HG03175 (cell line): Measurements from ENCODE around the gene NOMO2.
"Not testable (repeated sequence)": the region's sequence is repeated elsewhere in the genome, so short reads cannot be mapped to it uniquely, and the experiment has no call there.

Source experiments
- ATAC-seq: cut with Tn5 transposase; IDR thresholded peaks from one replicate; pipeline ENCODE4 v1.9.1; 2021; ENCODE audit warnings: mild to moderate bottlenecking, moderate library complexity; ENCODE audit not compliant: unreplicated experiment

The NOMO2 gene

GRCh38 chr16:18575298-18575917 lies 13.5 kb upstream of the NOMO2 start:
- ATAC-seq: not testable (repeated sequence)

DNA sequence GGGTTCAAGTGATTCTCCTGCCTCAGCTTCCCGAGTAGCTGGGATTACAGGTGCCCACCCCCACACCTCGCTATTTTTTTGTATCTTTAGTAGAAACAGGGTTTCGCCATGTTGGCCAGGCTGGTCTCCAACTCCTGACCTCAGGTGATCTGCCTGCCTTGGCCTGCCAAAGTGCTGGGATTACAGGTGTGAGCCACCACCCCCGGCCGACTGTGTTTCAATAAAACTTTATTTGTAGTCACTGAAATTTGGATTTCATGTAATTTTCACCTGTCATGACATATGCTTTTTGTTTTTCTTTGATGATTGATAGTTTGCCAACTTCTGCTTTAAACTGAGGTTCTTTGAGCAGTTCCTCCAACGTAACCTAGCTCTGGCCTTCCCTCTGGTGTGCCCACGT lies 12.0 kb upstream of the NOMO2 start:
- not testable (repeated sequence) for ATAC-seq

- ATAC-seq: not testable (repeated sequence)
These were observed 11.1 kb upstream of the NOMO2 start for GRCh38 chr16:18572973-18573372.

DNA sequence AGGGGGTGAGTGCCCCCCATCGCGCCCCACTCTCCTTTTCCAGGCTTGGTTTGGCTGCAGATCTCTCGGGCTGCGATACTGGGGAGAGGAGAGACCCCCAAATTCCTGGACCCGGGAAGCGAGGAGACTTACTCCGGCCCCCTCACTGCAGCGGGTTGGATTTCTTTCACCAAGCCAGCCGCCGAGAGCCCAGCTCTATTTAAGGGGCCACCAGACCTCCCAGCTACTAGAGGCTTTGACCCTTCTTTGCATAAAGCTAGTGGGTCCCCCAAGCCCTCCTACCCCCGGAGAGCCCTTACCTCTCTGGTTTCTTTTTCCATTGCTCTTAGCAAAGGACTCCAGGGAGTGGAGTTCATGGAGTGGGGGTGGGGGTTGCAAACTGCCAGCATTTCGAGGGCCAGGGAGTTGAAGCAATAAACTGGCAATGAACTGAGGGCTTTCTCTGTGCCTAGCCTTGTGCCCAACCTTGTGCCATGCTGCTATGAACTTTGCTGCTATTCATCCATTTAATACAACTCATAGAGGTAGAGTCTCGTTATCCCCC lies 9.5 kb upstream of the NOMO2 start:
- ATAC-seq: not testable (repeated sequence)

- ATAC-seq: not testable (repeated sequence)
These were observed 8.8 kb upstream of the NOMO2 start for GRCh38 chr16:18570529-18571306.

GRCh38 chr16:18560416-18561220 lies 1.3 kb downstream of the NOMO2 start:
- ATAC-seq: not testable (repeated sequence)

- not testable (repeated sequence) for ATAC-seq
These were observed 8.2 kb downstream of the NOMO2 start for GRCh38 chr16:18553671-18554070.

DNA sequence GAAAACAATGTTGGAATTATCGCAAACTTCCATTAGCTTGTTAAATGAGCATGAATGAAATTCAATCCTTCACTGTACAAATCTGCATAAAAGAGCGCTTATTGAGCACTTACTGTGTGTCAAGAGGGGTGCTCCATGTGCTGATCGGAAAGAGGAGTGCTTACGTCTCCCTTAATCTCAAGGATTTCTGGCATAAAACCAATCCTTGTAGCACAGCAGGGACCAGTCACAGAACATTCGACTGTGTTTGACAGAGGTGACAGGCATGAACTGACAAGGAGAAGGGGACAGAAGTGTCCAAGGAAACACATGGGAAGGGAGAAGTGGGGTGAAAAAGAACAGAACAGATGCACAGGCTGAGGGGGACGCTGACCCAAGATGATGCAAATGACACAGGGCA lies 14.5 kb downstream of the NOMO2 start:
- ATAC-seq: not testable (repeated sequence)

GRCh38 chr16:18546853-18547252 lies 15.0 kb downstream of the NOMO2 start:
- ATAC-seq: not testable (repeated sequence)

GRCh38 chr16:18544232-18545081 lies 17.4 kb downstream of the NOMO2 start:
- not testable (repeated sequence) for ATAC-seq

GRCh38 chr16:18541912-18542311 lies 20.0 kb downstream of the NOMO2 start:
- ATAC-seq: not testable (repeated sequence)

DNA sequence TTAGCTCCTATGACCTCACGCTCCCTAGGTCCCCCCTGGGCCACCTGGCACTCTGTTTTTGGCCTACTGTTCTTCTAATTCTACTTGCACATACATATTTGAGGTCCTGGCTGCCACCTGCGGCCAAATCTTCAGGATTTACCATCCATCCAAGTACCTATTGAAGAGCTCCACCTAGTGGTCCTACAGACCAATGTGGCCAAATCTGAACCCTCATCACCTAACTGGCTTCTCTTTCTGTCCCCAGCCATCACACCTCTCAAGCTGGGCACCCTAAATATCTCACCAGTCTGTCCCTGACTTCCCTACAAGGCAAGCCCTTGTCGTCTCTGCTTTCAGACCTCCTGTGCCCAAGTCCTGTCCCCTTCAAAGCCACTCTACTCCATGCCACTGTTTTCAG lies 24.9 kb downstream of the NOMO2 start:
- ATAC-seq: not testable (repeated sequence)

GRCh38 chr16:18535519-18536168 lies 26.3 kb downstream of the NOMO2 start:
- ATAC-seq: not testable (repeated sequence)

DNA sequence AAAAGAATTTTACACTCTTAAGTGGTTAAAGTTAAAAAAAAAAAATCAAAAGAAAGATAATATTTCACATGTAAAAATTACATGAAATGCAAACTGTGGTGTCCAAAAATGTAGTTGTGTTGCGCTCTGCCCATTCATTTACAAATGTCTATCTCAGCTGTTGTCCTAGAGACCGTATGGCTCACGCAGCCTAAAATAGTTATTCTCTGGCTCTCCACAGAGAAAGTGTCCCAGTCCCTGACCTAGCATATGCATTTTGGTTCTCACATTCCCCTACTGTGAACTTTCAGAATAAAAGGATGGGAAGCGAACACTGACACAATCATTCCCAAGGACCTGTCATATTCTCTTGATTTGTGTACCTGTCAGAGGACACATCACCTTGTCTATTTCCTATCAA lies 27.6 kb downstream of the NOMO2 start:
- ATAC-seq: not testable (repeated sequence)

DNA sequence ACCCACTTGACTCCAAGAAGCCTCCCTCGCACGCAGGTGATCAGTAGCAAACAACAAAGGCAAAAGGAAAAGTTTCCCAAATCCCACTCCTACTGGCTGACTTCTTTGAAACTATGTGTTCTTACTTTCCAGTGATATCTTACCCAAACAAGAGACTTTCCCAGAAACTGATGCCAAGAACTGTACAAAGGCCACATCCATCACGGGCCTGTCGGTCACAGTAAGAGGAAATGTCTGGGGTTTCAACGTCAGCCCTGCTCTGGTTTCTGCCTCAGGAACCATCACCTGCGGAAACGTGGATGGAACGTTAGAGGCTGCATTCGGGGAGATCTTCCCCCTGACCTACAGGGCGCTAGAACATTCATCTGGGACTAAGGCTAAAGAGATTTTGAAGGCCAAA lies 30.6 kb downstream of the NOMO2 start:
- ATAC-seq: not testable (repeated sequence)

DNA sequence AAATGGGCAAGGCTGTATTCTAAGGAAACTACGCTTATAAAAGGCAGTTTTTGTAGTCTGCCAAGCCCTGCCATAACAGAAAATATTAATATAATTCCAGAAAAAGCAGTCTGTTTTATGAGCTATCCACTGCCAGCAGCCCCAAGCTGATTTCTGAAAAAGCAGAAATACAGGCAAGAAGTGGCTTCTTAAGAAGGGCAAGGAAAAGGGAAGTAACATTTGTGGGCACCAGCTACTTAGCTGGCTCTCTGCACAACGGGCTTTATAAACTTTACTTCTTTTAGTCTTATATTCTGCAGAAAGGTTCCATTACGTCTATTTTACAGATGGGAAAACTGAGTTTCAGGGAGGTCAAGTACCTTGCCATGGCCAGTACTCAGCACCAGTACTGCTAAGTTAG lies 31.6 kb downstream of the NOMO2 start:
- not testable (repeated sequence) for ATAC-seq

GRCh38 chr16:18526547-18526946 lies 35.4 kb downstream of the NOMO2 start:
- not testable (repeated sequence) for ATAC-seq

DNA sequence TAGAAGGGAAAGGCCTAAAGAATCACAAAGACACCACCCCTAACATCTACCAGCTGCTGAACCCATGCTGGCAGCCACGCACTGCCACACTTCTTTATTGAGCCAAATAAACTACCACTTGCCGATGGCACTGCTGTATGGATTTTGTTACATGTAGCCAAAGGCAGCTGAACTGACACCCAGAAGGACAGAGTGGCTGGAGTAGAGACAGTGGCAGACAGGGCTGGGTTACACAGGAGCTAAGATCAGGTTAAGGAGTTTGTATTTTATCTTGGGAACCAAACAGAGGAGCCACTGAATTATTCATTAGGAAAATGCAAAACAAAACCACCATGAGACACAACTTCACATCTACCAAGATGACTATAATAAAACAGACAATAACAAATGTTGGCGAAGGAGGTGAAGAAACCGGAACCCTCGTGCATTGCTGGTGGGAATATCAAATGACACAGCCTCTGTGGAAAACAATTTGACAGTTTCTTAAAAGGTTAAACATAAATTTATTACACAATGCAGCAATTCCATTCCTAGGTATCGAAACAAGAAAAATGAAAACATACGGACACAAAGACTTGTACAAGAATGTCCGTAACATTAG lies 35.9 kb downstream of the NOMO2 start:
- not testable (repeated sequence) for ATAC-seq

GRCh38 chr16:18522637-18523036 lies 39.3 kb downstream of the NOMO2 start:
- ATAC-seq: not testable (repeated sequence)
